Left ventricle myocardium superior (tissue), 1 donor: Measurements from ENCODE around the gene WASHC4. TPM values are rescaled to one million over a fixed set of nuclear protein-coding genes. Genes with fewer than 3 reads are reported as not detected.

Experiments used
- ATAC-seq: fragments of 200-7000 bp; cut with Tn5 transposase; one replicate; pipeline ENCODE4 v1.9.1; 2020; ENCODE audit warnings: mild to moderate bottlenecking, moderate library complexity
- DNase-seq: peaks from one replicate; pipeline ENCODE4 v3.0.0-alpha.2; 2020
- intact Hi-C: fragments of 100-400 bp; cut with micrococcal nuclease; formaldehyde crosslinking; loops from one replicate; pipeline ENCODE4 v1.11.0; 2022
- total RNA-seq: library from RNA; stranded (reverse); fragmentation: NEBNext Ultra II Directional; extraction: Animal tissue kit (Norgen Biotek cat#: 25700); gene quantifications from one replicate; pipeline ENCODE4 v1.2.1, GENCODE V29; 2021
- donor health status: DM: no; HTN: yes; CAD: no; lungs with severe emphysema.

WASHC4 gene
- total RNA-seq, 1 donor from 2014 or later: 26.4 TPM

DNA sequence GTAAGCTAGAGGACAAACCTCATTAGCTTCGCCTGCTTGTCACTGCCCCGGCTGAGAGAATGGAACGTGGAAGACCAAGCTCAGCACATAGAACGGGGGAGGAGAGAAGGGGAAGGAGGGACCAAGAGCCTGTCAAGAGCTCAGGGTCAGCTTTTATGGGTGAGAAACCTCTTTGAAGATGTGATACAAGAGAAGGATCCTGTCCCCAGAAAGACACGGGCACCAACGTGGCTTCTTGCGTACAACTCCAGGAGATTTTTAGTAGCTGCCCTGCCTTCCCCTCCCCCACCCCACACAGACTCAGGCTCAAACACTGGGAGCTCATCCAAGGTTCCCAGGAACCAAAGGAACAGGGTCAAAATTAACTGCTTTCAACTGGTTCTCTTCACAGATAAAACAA lies 93.8 kb downstream of the WASHC4 start:
- DNase-seq (no peak), ATAC-seq (peak; percentile 58)
- intact Hi-C loops: no loop called here

DNA sequence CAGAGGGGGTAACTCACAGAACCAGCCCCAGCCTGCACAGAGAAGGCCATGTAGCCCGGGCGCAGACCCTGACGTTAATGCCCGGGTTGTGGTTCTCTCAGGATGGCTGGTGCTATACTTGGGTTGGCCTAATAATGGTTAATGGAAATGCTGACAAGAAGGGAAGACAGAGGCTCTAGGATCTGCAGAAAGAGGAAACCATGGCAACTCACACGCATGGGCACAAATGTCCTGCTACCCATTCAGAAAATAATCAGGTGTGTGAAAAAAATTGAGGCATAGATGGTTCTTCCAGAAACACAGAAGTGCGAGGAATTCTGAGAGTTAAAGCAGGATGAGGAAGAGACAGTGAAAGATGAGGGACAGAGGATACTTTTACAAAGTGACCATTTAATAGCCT lies 94.7 kb downstream of the WASHC4 start:
- intact Hi-C loops: no loop called here
- no peak for DNase-seq
- ATAC-seq: no peak

DNA sequence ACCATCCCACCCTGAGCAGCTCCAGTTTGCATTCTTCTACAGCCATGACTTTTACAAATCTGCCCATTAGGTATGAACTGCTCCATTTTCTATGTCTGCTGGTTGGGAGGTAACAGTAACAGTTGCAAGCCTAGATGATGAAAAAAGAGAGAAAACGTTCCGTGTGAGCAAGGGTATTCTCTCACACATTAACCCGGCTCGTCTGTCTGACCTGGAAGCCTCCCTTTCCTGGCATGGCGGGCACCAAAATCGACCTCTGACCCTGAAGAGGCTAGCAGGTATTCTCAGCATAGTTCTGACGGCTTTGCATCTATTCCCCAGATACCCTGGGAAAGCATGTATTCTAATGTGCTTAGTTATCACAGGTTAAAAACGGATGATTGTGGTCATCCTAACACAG lies 96.6 kb downstream of the WASHC4 start:
- no peak for ATAC-seq
- intact Hi-C loops: no loop called here
- no peak for DNase-seq

DNA sequence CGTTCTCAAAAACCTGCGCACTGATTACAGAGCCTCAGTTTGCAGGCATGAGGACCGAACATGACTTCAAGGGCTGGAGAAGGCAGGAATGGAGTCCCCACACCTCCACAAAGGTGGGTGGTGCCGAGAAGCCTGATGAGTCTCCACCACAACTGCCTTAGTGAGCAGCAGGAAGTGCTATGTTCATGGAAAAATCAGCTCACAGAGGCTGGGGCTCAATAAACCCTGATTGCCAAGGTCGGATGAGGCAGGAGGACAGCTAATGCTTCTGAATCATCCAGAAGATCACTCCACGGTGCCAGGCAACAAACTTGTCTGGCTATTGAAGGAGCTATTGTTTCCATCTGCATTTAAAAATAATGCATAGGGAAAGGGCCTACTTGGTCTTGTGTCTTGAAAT lies 97.4 kb downstream of the WASHC4 start:
- DNase-seq (no peak), ATAC-seq (no peak)
- intact Hi-C loops: no loop called here

DNA sequence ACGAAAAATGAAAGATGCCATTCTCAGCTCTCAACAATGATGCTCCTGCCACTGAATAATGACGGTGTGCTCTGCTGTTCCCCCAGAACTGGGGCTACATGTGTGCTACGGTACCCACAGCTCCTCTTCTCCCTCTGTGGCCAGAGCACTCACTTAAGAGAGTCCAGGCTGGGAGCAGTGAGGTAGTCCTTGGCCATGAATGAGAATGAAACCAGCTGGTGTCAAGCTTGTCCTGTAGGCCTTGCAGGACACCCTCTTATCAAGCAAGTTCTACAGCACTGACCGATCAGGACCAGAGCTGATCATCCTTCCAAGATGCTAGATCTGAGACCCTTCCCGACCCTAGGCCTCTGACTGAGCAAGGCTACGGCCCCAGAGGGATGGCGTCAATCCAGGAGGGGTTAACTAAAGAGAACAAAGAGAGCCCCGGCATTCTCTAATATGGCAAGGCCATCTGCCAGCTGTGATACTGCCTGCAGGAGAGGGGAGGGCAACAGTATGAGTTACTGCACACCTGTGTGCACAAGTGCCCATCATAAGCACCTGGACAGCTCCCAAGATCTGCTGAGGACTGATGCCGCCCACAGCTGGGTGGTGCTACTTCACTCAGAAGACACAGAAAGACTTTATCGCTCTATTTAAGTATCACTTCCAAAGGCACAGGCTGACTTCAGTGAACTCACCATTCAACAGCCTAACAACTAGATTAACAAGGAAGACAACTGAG lies 98.0 kb downstream of the WASHC4 start:
- DNase-seq (no peak), ATAC-seq (peak; percentile 11)
- intact Hi-C loops: no loop called here

DNA sequence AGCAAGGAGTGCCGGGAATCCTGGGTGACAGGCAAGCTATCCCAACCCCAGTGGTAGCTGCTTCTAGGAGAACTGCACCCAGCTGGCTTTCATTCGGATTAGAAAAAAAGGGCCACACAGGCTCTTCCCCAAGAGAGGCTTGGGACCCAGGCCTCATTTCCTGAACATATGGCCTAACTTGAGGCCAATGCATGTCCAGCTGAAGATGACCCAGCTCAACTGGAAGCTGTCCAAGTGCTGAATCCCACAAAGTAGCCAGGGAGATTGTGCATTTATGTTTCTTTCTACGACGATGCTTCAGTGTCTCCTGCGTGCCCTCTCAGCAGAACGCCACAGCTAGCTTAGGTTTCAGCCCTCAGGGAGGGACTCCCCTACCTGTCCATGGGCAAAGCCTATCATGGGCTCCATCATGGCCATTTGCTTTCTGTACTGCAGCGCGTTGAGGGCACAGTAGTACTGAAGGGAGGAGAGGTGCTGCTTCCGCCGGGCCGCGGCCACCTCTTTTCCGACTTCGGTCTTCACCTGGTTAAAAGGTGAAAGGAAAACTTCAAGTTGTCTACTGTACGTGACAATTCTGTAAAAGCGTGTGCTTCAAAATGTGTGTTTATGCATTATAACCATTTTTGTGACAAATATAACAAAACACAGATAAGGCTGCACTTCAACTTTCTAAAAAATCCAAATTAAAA lies 99.3 kb downstream of the WASHC4 start:
- DNase-seq: no peak
- no peak for ATAC-seq
- intact Hi-C loops: no loop called here

DNA sequence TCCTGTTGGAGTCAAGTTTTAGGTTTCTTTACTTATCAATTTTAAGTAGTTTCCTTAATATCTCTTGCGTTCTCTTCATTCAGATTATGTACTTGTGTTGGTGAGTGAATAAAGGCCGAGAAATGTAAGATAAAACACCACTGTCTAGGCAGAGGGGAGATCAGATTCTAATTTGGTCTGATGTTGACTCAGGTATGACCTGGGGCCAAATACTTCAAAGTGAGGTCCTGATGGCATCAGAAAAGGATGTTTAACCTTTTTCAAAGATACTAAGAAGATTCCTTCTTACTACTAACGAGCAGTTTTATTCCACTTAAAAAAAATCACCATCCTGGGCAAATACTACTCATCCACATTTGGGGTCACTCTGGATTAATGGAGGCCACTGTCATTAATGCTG lies 101.6 kb downstream of the WASHC4 start:
- ATAC-seq (no peak), DNase-seq (no peak)
- intact Hi-C loops: no loop called here

DNA sequence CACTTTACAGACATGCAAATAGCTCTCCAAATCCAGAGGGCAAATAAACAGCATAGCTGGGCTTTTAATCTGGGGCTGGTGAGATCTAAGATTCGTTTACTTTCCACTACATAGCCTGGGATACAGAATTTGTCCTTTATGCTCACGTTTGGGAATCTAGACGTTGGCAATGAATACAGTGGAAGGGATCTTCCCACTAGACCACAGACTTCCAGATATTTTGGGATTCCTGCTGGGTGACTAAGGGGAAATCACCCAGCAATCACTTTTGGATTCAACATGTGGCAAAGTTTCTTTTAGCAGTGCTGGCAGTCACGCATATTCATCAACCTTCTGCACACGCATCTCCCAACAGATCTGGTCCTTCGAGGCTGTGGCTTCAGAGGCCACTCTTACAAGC lies 104.9 kb downstream of the WASHC4 start:
- DNase-seq (no peak), ATAC-seq (no peak)
- intact Hi-C loops: no loop called here

DNA sequence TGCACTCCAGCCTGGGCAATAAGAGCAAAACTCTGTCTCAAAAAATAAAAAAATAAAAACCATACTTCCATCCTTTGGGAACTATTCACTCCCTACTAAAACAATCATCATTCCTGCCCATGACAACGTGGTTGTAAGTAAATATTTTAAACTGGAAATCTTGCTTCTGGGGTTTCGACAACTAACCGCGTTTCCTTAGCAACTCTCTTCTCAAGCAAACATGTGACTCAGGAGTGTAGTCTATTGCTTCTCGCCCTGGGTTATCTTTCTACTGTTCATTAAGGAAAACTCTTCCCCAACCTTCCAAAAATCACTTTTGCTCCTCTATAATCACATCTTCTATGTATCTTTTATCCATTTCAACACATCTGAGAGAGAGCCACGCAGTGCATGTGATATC lies 106.6 kb downstream of the WASHC4 start:
- no peak for ATAC-seq
- no peak for DNase-seq
- intact Hi-C loops: no loop called here

DNA sequence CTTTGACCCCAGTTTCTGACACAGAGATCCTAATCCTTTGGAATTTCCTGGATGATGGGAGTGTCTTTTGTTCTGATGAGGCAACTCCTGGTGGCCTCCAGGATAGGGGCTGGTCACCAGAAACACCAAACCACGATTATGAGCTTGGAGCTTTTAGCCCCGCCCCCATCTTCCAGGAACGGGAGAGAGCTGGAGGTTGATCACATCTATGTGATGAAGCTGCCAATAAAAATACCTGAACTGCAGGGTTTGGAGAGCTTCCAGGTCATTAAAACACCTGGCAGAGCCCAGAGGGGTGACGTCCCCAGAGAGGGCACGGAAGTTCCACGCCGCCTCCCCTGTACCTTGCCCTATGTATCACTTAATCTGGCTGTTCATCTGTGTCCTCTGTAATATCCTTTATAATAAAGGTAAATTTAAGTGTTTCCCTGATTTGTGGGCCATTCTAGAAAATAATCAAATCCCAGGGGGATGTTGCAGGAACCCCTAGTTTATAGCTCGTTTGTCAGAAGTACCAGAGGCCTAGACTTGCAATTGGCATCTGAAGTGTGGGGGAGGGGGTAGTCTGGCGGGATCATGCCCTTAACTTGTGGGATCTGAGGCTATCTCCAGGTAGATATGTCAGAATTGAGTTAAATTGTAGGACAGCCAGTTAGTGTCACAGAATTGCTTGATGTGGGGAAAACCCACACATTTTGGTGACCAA lies 107.3 kb downstream of the WASHC4 start:
- ATAC-seq (no peak), DNase-seq (no peak)
- intact Hi-C loops: no loop called here

DNA sequence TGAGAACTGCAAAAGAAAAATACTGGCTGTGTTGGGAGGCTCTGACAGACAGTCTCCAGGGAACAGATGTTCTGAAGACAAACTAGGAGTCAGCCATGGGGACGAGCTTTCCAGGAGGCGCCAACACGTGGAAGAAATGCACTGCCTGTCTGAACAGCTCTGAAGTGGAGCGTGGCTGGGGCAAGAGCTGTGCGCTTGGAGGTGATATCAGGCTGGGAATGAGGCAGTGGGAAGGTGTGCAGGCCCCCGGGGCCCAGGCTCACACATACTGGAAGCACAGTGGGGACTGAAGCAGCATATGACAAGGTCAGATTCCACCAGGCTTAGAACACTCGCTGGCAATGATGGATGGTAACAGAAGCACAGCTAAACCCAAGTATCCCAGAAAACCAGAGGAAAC lies 110.9 kb downstream of the WASHC4 start:
- ATAC-seq (peak; percentile 71), DNase-seq (peak; percentile 59)
- intact Hi-C loops: no loop called here

Other genes with a start within 250 kb of the WASHC4 start
- 2.6 TPM for gene SLC41A2, start 149.4 kb upstream of the WASHC4 start, total RNA-seq
- 8.5 TPM for gene NOPCHAP1, start 121.4 kb upstream of the WASHC4 start, total RNA-seq
- 2.5 TPM for gene ALDH1L2, start 23.3 kb upstream of the WASHC4 start, total RNA-seq
- 16.2 TPM for gene APPL2, start 128.4 kb downstream of the WASHC4 start, total RNA-seq
- 1.8 TPM for gene C12orf75, start 223.0 kb downstream of the WASHC4 start, total RNA-seq